ENCODE results near the gene FAM72A.
"Not testable (repeated sequence)": the region's sequence is repeated elsewhere in the genome, so short reads cannot be mapped to it uniquely, and the experiment has no call there.

FAM72A gene

GRCh38 chr1:206167350-206168029, 35.1 kb downstream of the FAM72A start:
- DNase-seq: not testable (repeated sequence)

GRCh38 chr1:206145771-206146290, 56.8 kb downstream of the FAM72A start:
- no peak for DNase-seq

- DNase-seq: no peak
Measured at GRCh38 chr1:206144605-206145004, 58.0 kb downstream of the FAM72A start.

GRCh38 chr1:206143537-206144172, 59.0 kb downstream of the FAM72A start:
- DNase-seq: no peak

- DNase-seq: no peak
Measured at GRCh38 chr1:206142770-206143169, 59.9 kb downstream of the FAM72A start.

- DNase-seq: no peak
Measured at GRCh38 chr1:206142011-206142410, 60.6 kb downstream of the FAM72A start.

- DNase-seq: no peak
Measured at GRCh38 chr1:206136241-206136640, 66.4 kb downstream of the FAM72A start.

Data from islet precursor cell (in vitro differentiated cells).